ENCODE data around the gene KHDRBS1. TPM values are rescaled to one million over a fixed set of nuclear protein-coding genes. Genes with fewer than 3 reads are reported as not detected.
"Not testable (repeated sequence)": the region's sequence is repeated elsewhere in the genome, so short reads cannot be mapped to it uniquely, and the experiment has no call there.

Gene KHDRBS1
- total RNA-seq, 5 donors from 2014 or later (not counting 1 experiment from before 2014, with no cell fraction given) = 98.9 to 115 (median 111) TPM

GRCh38 chr1:32002285-32002684 is 11.4 kb upstream of the KHDRBS1 start:
- H3K4me1 ChIP-seq (ENCODE audit: control insufficient read depth in 1 of 2, extremely low read depth in 1 of 2, insufficient read depth in 2 of 2, low read length in 2 of 2); H3K36me3 Mint-ChIP-seq; H3K27me3 ChIP-seq (replicated peaks in 1 of 2; ENCODE audit: control insufficient read depth in 2 of 2, extremely low read depth in 1 of 2, insufficient read depth in 2 of 2, low read length in 1 of 2); H3K4me3 Mint-ChIP-seq; H3K9me3 ChIP-seq; H3K27me3 Mint-ChIP-seq; H3K27ac ChIP-seq (ENCODE audit: low read length); H3K9me3 Mint-ChIP-seq; DNase-seq; H3K4me3 ChIP-seq (ENCODE audit: control insufficient read depth in 1 of 2, extremely low read depth in 1 of 2, low read length in 1 of 2); H3K36me3 ChIP-seq (ENCODE audit: control insufficient read depth in 2 of 2, extremely low read depth in 1 of 2, insufficient read depth in 1 of 2, low read length in 1 of 2); ATAC-seq (replicated peaks in 1 of 4); H3K27ac Mint-ChIP-seq; POLR2A ChIA-PET: not testable (repeated sequence)
- H3K4me1 Mint-ChIP-seq = peaks cover 4 to 10% (median 6%) of the 10 kb centered on the region in 3 donors
- WGBS (ENCODE audit: insufficient coverage) = no CpG with 5 or more reads among the region's 4 CpGs
- CTCF ChIA-PET = interaction anchor here (0.6 to 1.1 kb wide), 4 partner anchors 17 to 224 kb away, joined by 3 to 6 read pairs (median 4); no protein-coding TSS in a partner anchor

GRCh38 chr1:32005522-32005921 is 8.1 kb upstream of the KHDRBS1 start:
- Histone ChIP-seq H3K27me3 (replicated peaks in 1 of 2; ENCODE audit: control insufficient read depth in 2 of 2, extremely low read depth in 1 of 2, insufficient read depth in 2 of 2, low read length in 1 of 2) (no peaks in the 10 kb centered on the region), H3K36me3 (ENCODE audit: control insufficient read depth in 2 of 2, extremely low read depth in 1 of 2, insufficient read depth in 1 of 2, low read length in 1 of 2) (no peaks in the 10 kb centered on the region), H3K4me3 (ENCODE audit: control insufficient read depth in 1 of 2, extremely low read depth in 1 of 2, low read length in 1 of 2) (no peak overlapping the region), H3K9me3 (no peaks in the 10 kb centered on the region), H3K4me1 (ENCODE audit: control insufficient read depth in 1 of 2, extremely low read depth in 1 of 2, insufficient read depth in 2 of 2, low read length in 2 of 2) (peaks cover 0 to 5% of the 10 kb centered on the region in 2 experiments), H3K27ac (ENCODE audit: low read length) (no peak overlapping the region)
- H3K9me3 Mint-ChIP-seq = no peaks in the 10 kb centered on the region
- DNase-seq (no peak), ATAC-seq (replicated peaks in 1 of 4) (no peak)
- no peak overlapping the region for H3K4me3 Mint-ChIP-seq
- no peaks in the 10 kb centered on the region for H3K27me3 Mint-ChIP-seq
- H3K36me3 Mint-ChIP-seq = no peaks in the 10 kb centered on the region
- H3K27ac Mint-ChIP-seq = peak overlapping the region in 1 of 2 donors; percentile 10
- ChIA-PET POLR2A (interaction anchor here in 1 of 2 donors (0.6 kb wide), 1 partner anchor 192 kb away, joined by 12 read pairs; no protein-coding TSS in a partner anchor), CTCF (interaction anchor here (0.5 to 1.3 kb wide), 7 partner anchors 11 to 232 kb away, joined by 4 to 7 read pairs (median 4); no protein-coding TSS in a partner anchor)
- H3K4me1 Mint-ChIP-seq = peaks cover 4 to 10% (median 6%) of the 10 kb centered on the region in 3 donors
- 89% methylated on average over 2 of the region's 3 CpGs for WGBS (ENCODE audit: insufficient coverage)

DNA sequence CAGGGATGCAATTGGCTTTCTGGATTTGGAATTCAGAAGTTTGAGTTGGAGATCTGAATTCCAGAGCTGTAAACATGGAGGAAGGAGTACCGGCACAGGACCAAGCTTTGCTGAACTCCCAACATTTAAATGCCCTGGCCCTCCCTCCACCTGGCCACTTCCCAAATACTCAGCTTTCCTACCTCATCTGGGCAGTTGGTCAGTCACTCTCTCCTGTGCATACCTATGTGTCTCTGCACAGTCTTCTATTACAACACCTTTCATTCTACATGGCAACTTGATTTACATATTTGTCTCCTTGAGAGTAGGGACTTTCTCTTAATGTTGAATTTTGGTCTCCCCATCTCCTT is 6.1 kb upstream of the KHDRBS1 start:
- peaks cover 5 to 12% (median 7%) of the 10 kb centered on the region in 3 donors for H3K4me1 Mint-ChIP-seq
- 80% methylated on average over 1 of the region's 1 CpG for WGBS (ENCODE audit: insufficient coverage)
- H3K4me3 Mint-ChIP-seq = no peak overlapping the region
- ATAC-seq (replicated peaks in 1 of 4) = no peak
- H3K27ac ChIP-seq (ENCODE audit: low read length) = no peak overlapping the region
- H3K36me3 ChIP-seq (ENCODE audit: control insufficient read depth in 2 of 2, extremely low read depth in 1 of 2, insufficient read depth in 1 of 2, low read length in 1 of 2) = no peaks in the 10 kb centered on the region
- H3K36me3 Mint-ChIP-seq = no peaks in the 10 kb centered on the region
- no peaks in the 10 kb centered on the region for H3K27me3 Mint-ChIP-seq
- H3K4me3 ChIP-seq (ENCODE audit: control insufficient read depth in 1 of 2, extremely low read depth in 1 of 2, low read length in 1 of 2) = no peak overlapping the region
- H3K9me3 ChIP-seq = no peaks in the 10 kb centered on the region
- CTCF ChIA-PET = interaction anchor here in 1 of 2 donors (0.5 kb wide), 1 partner anchor 38 kb away, joined by 4 read pairs; no protein-coding TSS in a partner anchor
- peaks cover 0 to 5% of the 10 kb centered on the region in 2 experiments for H3K4me1 ChIP-seq (ENCODE audit: control insufficient read depth in 1 of 2, extremely low read depth in 1 of 2, insufficient read depth in 2 of 2, low read length in 2 of 2)
- no peaks in the 10 kb centered on the region for H3K9me3 Mint-ChIP-seq
- POLR2A ChIA-PET = no interaction called here
- no peak for DNase-seq
- no peaks in the 10 kb centered on the region for H3K27me3 ChIP-seq (replicated peaks in 1 of 2; ENCODE audit: control insufficient read depth in 2 of 2, extremely low read depth in 1 of 2, insufficient read depth in 2 of 2, low read length in 1 of 2)
- H3K27ac Mint-ChIP-seq = no peak overlapping the region

- Histone ChIP-seq H3K27ac (ENCODE audit: low read length) (no peak overlapping the region), H3K4me1 (ENCODE audit: control insufficient read depth in 1 of 2, extremely low read depth in 1 of 2, insufficient read depth in 2 of 2, low read length in 2 of 2) (peaks cover 4 to 5% of the 10 kb centered on the region in 2 experiments), H3K9me3 (no peaks in the 10 kb centered on the region), H3K36me3 (ENCODE audit: control insufficient read depth in 2 of 2, extremely low read depth in 1 of 2, insufficient read depth in 1 of 2, low read length in 1 of 2) (no peaks in the 10 kb centered on the region), H3K27me3 (replicated peaks in 1 of 2; ENCODE audit: control insufficient read depth in 2 of 2, extremely low read depth in 1 of 2, insufficient read depth in 2 of 2, low read length in 1 of 2) (no peaks in the 10 kb centered on the region), H3K4me3 (ENCODE audit: control insufficient read depth in 1 of 2, extremely low read depth in 1 of 2, low read length in 1 of 2) (no peak overlapping the region)
- Mint-ChIP-seq H3K9me3 (no peaks in the 10 kb centered on the region), H3K27me3 (no peaks in the 10 kb centered on the region), H3K4me3 (no peak overlapping the region), H3K4me1 (peaks cover 10 to 18% (median 15%) of the 10 kb centered on the region in 3 donors), H3K27ac (no peak overlapping the region), H3K36me3 (no peaks in the 10 kb centered on the region)
- WGBS (ENCODE audit: insufficient coverage) = 97% methylated on average over 5 of the region's 5 CpGs
- DNase-seq (no peak), ATAC-seq (replicated peaks in 1 of 4) (no peak)
- CTCF ChIA-PET = no interaction called here
- POLR2A ChIA-PET = interaction anchor here in 1 of 2 donors (0.5 kb wide), 1 partner anchor 249 kb away, joined by 3 read pairs; no protein-coding TSS in a partner anchor
Measured at GRCh38 chr1:32010246-32010645, 3.4 kb upstream of the KHDRBS1 start.

GRCh38 chr1:32012709-32013385 is 821 bp upstream of the KHDRBS1 start:
- Histone ChIP-seq H3K4me1 (ENCODE audit: control insufficient read depth in 1 of 2, extremely low read depth in 1 of 2, insufficient read depth in 2 of 2, low read length in 2 of 2) (peaks cover 17 to 23% of the 10 kb centered on the region in 2 experiments), H3K27me3 (replicated peaks in 1 of 2; ENCODE audit: control insufficient read depth in 2 of 2, extremely low read depth in 1 of 2, insufficient read depth in 2 of 2, low read length in 1 of 2) (no peaks in the 10 kb centered on the region), H3K4me3 (ENCODE audit: control insufficient read depth in 1 of 2, extremely low read depth in 1 of 2, low read length in 1 of 2) (peak overlapping the region; percentile 55 to 96), H3K36me3 (ENCODE audit: control insufficient read depth in 2 of 2, extremely low read depth in 1 of 2, insufficient read depth in 1 of 2, low read length in 1 of 2) (no peaks in the 10 kb centered on the region), H3K9me3 (no peaks in the 10 kb centered on the region), H3K27ac (ENCODE audit: low read length) (peak overlapping the region; percentile 81)
- Mint-ChIP-seq H3K36me3 (peaks cover 7% of the 10 kb centered on the region), H3K27me3 (no peaks in the 10 kb centered on the region), H3K4me3 (peak overlapping the region; percentile 83 to 98 (median 89)), H3K9me3 (no peaks in the 10 kb centered on the region), H3K4me1 (peaks cover 31 to 39% (median 34%) of the 10 kb centered on the region in 3 donors), H3K27ac (peak overlapping the region; percentile 94 to 96)
- ChIA-PET CTCF (interaction anchor here in 1 of 2 donors (0.7 to 1.5 kb wide), 2 partner anchors 9 to 98 kb away, joined by 3 to 6 read pairs; no protein-coding TSS in a partner anchor), POLR2A (interaction anchor here in 1 of 2 donors (0.6 to 0.7 kb wide), 2 partner anchors 27 to 89 kb away, joined by 3 to 10 read pairs; no protein-coding TSS in a partner anchor)
- ATAC-seq (replicated peaks in 1 of 4) (no peak), DNase-seq (peak in 1 of 35 experiments; percentile 21)
- 29% methylated on average over 3 of the region's 12 CpGs for WGBS (ENCODE audit: insufficient coverage)

GRCh38 chr1:32014199-32014947 is 705 bp downstream of the KHDRBS1 start:
- H3K4me1 Mint-ChIP-seq = peaks cover 40 to 50% (median 46%) of the 10 kb centered on the region in 3 donors
- Histone ChIP-seq H3K9me3 (no peaks in the 10 kb centered on the region), H3K4me1 (ENCODE audit: control insufficient read depth in 1 of 2, extremely low read depth in 1 of 2, insufficient read depth in 2 of 2, low read length in 2 of 2) (peaks cover 17 to 37% of the 10 kb centered on the region in 2 experiments), H3K27ac (ENCODE audit: low read length) (peak overlapping the region; percentile 65), H3K27me3 (replicated peaks in 1 of 2; ENCODE audit: control insufficient read depth in 2 of 2, extremely low read depth in 1 of 2, insufficient read depth in 2 of 2, low read length in 1 of 2) (no peaks in the 10 kb centered on the region), H3K36me3 (ENCODE audit: control insufficient read depth in 2 of 2, extremely low read depth in 1 of 2, insufficient read depth in 1 of 2, low read length in 1 of 2) (no peaks in the 10 kb centered on the region), H3K4me3 (ENCODE audit: control insufficient read depth in 1 of 2, extremely low read depth in 1 of 2, low read length in 1 of 2) (peak overlapping the region; percentile 79 to 96)
- peak in 2 of 4 experiments; percentile 1 for ATAC-seq (replicated peaks in 1 of 4)
- peak overlapping the region; percentile 85 to 92 for H3K27ac Mint-ChIP-seq
- peaks cover 7% of the 10 kb centered on the region for H3K36me3 Mint-ChIP-seq
- no peaks in the 10 kb centered on the region for H3K27me3 Mint-ChIP-seq
- WGBS (ENCODE audit: insufficient coverage) = under 1% methylated on average over 46 of the region's 55 CpGs
- CTCF ChIA-PET = no interaction called here
- DNase-seq = peak in 17 of 35 experiments; percentile 2 to 39 (median 8)
- peak overlapping the region; percentile 93 to 98 (median 96) for H3K4me3 Mint-ChIP-seq
- POLR2A ChIA-PET = interaction anchor here in 1 of 2 donors (0.6 kb wide), 1 partner anchor 10 kb away, joined by 3 read pairs; no protein-coding TSS in a partner anchor
- H3K9me3 Mint-ChIP-seq = no peaks in the 10 kb centered on the region

Measured in T-cell (primary cell).